H1 (cell line): ENCODE results near the gene ZNF592. TPM values are rescaled to one million over a fixed set of nuclear protein-coding genes. Genes with fewer than 3 reads are reported as not detected.

Experiments
- CTCF ChIA-PET: fragments of 300-600 bp; sonication (Branson Sonifier 250); formaldehyde crosslinking; loops from one replicate; lab custom pipeline; 2021; ENCODE audit not compliant: partially characterized antibody; lab: Charles Lee
- POLR2A ChIA-PET: fragments of 300-600 bp; sonication (Branson Sonifier 250); formaldehyde crosslinking; loops from one replicate; lab custom pipeline; 2021; ENCODE audit warnings: inconsistent platforms; ENCODE audit not compliant: partially characterized antibody; lab: Charles Lee
- DNase-seq, 2 experiments: peaks; one replicate each; pipeline versions ENCODE4 v3.0.0 to v3.0.0-alpha.2; 2010 to 2022; ENCODE audit warnings: low spot score in 2 of 2, low read depth in 1 of 2, mixed read lengths in 1 of 2
- FAIRE-seq: peaks from 2 replicates; lab custom pipeline; 2011; peaks lifted over from hg19 to GRCh38; lab: Jason Lieb, UNC
- H2AFZ ChIP-seq: 2 replicates; pipeline ENCODE4 v1.8.1; 2012; ENCODE audit warnings: low read length, inconsistent platforms
- H2AK5ac ChIP-seq: 2 replicates; pipeline ENCODE4 v1.6.1; 2013; ENCODE audit warnings: low read depth, low read length
- H2BK120ac ChIP-seq: replicated peaks from 2 replicates; pipeline ENCODE3; 2013; ENCODE audit warnings: low read depth, low read length, inconsistent platforms
- H2BK12ac ChIP-seq: 2 replicates; pipeline ENCODE4 v1.6.1; 2013; ENCODE audit warnings: low read depth, low read length
- H2BK15ac ChIP-seq: 2 replicates; pipeline ENCODE4 v1.6.1; 2013; ENCODE audit warnings: low read length
- H2BK20ac ChIP-seq: 2 replicates; pipeline ENCODE4 v1.6.1; 2013; ENCODE audit warnings: low read length
- H2BK5ac ChIP-seq: 2 replicates; pipeline ENCODE4 v1.6.1; 2013; ENCODE audit warnings: low read depth, low read length
- H3K14ac ChIP-seq: 2 replicates; pipeline ENCODE4 v1.6.1; 2013; ENCODE audit warnings: inconsistent platforms; ENCODE audit not compliant: insufficient read length
- H3K18ac ChIP-seq: 2 replicates; pipeline ENCODE4 v1.6.1; 2013; ENCODE audit warnings: low read length; ENCODE audit errors: extremely low read depth
- H3K23ac ChIP-seq: 2 replicates; pipeline ENCODE4 v1.6.1; 2013; ENCODE audit warnings: inconsistent platforms; ENCODE audit not compliant: insufficient read length
- H3K23me2 ChIP-seq: 2 replicates; pipeline ENCODE4 v1.6.1; 2013; ENCODE audit warnings: low read depth, low read length
- H3K27ac ChIP-seq: 2 replicates; pipeline ENCODE4 v1.6.1; 2011; ENCODE audit warnings: low read depth, low read length, inconsistent platforms
- H3K27me3 ChIP-seq, 4 experiments: replicated peaks in 1 of 4; 1 replicate in 1 of 4; 2 replicates in 3 of 4; pipeline versions ENCODE4 v1.6.1 to v1.8.1; 2011 to 2013; ENCODE audit warnings: low read length in 3 of 4, mild to moderate bottlenecking in 3 of 4, inconsistent platforms in 2 of 4, mixed read lengths in 2 of 4, moderate library complexity in 1 of 4; ENCODE audit not compliant: control insufficient read depth in 3 of 4, insufficient read depth in 3 of 4; ENCODE audit errors: extremely low read depth in 1 of 4
- H3K36me3 ChIP-seq, 4 experiments: 2 replicates each; pipeline versions ENCODE4 v1.6.1 to v1.8.1; 2011 to 2013; ENCODE audit warnings: mild to moderate bottlenecking in 4 of 4, low read length in 3 of 4, moderate library complexity in 2 of 4, control low read depth in 1 of 4, inconsistent platforms in 1 of 4; ENCODE audit not compliant: insufficient read depth in 4 of 4, control insufficient read depth in 2 of 4
- H3K4ac ChIP-seq: replicated peaks from 2 replicates; pipeline ENCODE3; 2013; ENCODE audit warnings: low read length, low read depth, mixed read lengths, inconsistent platforms; ENCODE audit not compliant: insufficient read length
- H3K4me1 ChIP-seq, 4 experiments: replicated peaks in 1 of 4; 1 replicate in 1 of 4; 2 replicates in 3 of 4; pipeline versions ENCODE4 v1.6.1 to v1.8.1; 2011 to 2013; ENCODE audit warnings: low read length in 3 of 4, inconsistent platforms in 2 of 4, mixed read lengths in 1 of 4; ENCODE audit not compliant: insufficient read depth in 4 of 4, control insufficient read depth in 3 of 4
- H3K4me2 ChIP-seq, 2 experiments: 2 replicates each; pipeline versions ENCODE4 v1.6.1 to v1.8.1; 2011 to 2013; ENCODE audit warnings: low read depth in 2 of 2, low read length in 2 of 2, control low read depth in 1 of 2, inconsistent platforms in 1 of 2, mild to moderate bottlenecking in 1 of 2; ENCODE audit not compliant: insufficient read depth in 1 of 2
- H3K4me3 ChIP-seq, 4 experiments: fragments of 200-600, 300-600 bp in 1 of 4; sonication (generic), shearing (Covaris generic), sonication (Bioruptor Twin) in 1 of 4; 2 replicates each; pipeline versions ENCODE4 v1.5.1 to v1.8.1; 2011 to 2016; ENCODE audit warnings: low read length in 4 of 4, low read depth in 3 of 4, control low read depth in 2 of 4, inconsistent platforms in 2 of 4, mild to moderate bottlenecking in 2 of 4, mixed read lengths in 1 of 4, moderate library complexity in 1 of 4; ENCODE audit not compliant: insufficient read depth in 2 of 4; ENCODE audit errors: extremely low read depth in 1 of 4
- H3K56ac ChIP-seq: replicated peaks from 2 replicates; pipeline ENCODE3; 2013; ENCODE audit warnings: low read depth, mild to moderate bottlenecking, mixed read lengths, low read length, inconsistent platforms; ENCODE audit not compliant: insufficient read length
- H3K79me1 ChIP-seq: 2 replicates; pipeline ENCODE4 v1.6.1; 2013; ENCODE audit warnings: low read depth, low read length, control low read depth
- H3K79me2 ChIP-seq, 2 experiments: 2 replicates each; pipeline versions ENCODE4 v1.6.1 to v1.8.1; 2012 to 2013; ENCODE audit warnings: low read length in 2 of 2, mild to moderate bottlenecking in 2 of 2, inconsistent platforms in 1 of 2; ENCODE audit not compliant: insufficient read depth in 2 of 2, control insufficient read depth in 1 of 2
- H3K9ac ChIP-seq, 4 experiments: replicated peaks in 1 of 4; 1 replicate in 1 of 4; 2 replicates in 3 of 4; pipeline versions ENCODE4 v1.6.1 to v1.8.1; 2011 to 2013; ENCODE audit warnings: low read depth in 3 of 4, low read length in 3 of 4, control low read depth in 2 of 4, mild to moderate bottlenecking in 2 of 4, moderate library complexity in 2 of 4, inconsistent platforms in 1 of 4; ENCODE audit errors: extremely low read depth in 1 of 4
- H3K9me3 ChIP-seq, 2 experiments: 2 replicates each; pipeline versions ENCODE4 v1.6.1 to v1.8.1; 2012 to 2013; ENCODE audit warnings: mild to moderate bottlenecking in 2 of 2, moderate library complexity in 2 of 2, control low read depth in 1 of 2, inconsistent platforms in 1 of 2, low read depth in 1 of 2, low read length in 1 of 2, mixed read lengths in 1 of 2; ENCODE audit not compliant: insufficient read depth in 2 of 2
- H4K20me1 ChIP-seq, 2 experiments: replicated peaks in 1 of 2; 2 replicates each; pipeline versions ENCODE3 to v1.8.1; 2011 to 2013; ENCODE audit warnings: inconsistent platforms in 2 of 2, low read length in 2 of 2, mild to moderate bottlenecking in 1 of 2; ENCODE audit not compliant: insufficient read depth in 2 of 2, control insufficient read depth in 1 of 2
- H4K5ac ChIP-seq: 2 replicates; pipeline ENCODE4 v1.6.1; 2013; ENCODE audit warnings: low read length, low read depth, mixed read lengths, inconsistent platforms; ENCODE audit not compliant: insufficient read length
- H4K8ac ChIP-seq: 2 replicates; pipeline ENCODE4 v1.8.0; 2013; ENCODE audit warnings: mild to moderate bottlenecking, moderate library complexity, low read length, inconsistent platforms; ENCODE audit not compliant: insufficient read depth; ENCODE audit errors: extremely low read depth
- H4K91ac ChIP-seq: replicated peaks from 2 replicates; pipeline ENCODE3; 2013; ENCODE audit warnings: low read length, mixed read lengths, inconsistent platforms; ENCODE audit not compliant: insufficient read length
- BACH1 ChIP-seq: IDR thresholded peaks from 2 replicates; pipeline ENCODE4 v1.6.1; 2012; ENCODE audit warnings: low read length, improper control_type of control experiment
- E2F6 ChIP-seq: IDR thresholded peaks from 2 replicates; pipeline ENCODE4 v1.6.1; 2012; ENCODE audit warnings: inconsistent platforms
- NRF1 ChIP-seq: IDR thresholded peaks from 2 replicates; pipeline ENCODE4 v1.6.1; 2011; ENCODE audit warnings: mild to moderate bottlenecking, low read depth, low read length, improper control_type of control experiment
- SIRT6 ChIP-seq: IDR thresholded peaks from one replicate; pipeline ENCODE4 v1.7.1; 2012; ENCODE audit warnings: low read length, inconsistent platforms
- SIX5 ChIP-seq: IDR thresholded peaks from 2 replicates; pipeline ENCODE4 v1.6.1; 2011; ENCODE audit warnings: mild to moderate bottlenecking, low read depth, low read length
- WGBS, 2 experiments: shearing (Covaris generic) in 1 of 2; methylation state at CpG; one replicate each; pipeline versions ENCODE4 v1.1.6 to v1.1.7; 2013 to 2015; ENCODE audit warnings: low lambda C conversion rate in 2 of 2, mixed read lengths in 2 of 2, inconsistent platforms in 1 of 2, low coverage in 1 of 2, missing lambda C conversion rate in 1 of 2; ENCODE audit not compliant: insufficient replicate concordance in 2 of 2, insufficient coverage in 1 of 2, insufficient read length in 1 of 2; ENCODE audit errors: extremely low coverage in 1 of 2, missing lambda C conversion rate in 1 of 2; 5-methylcytosine and 5-hydroxymethylcytosine counted together
- polyA plus RNA-seq, 7 experiments: library from polyadenylated mRNA; depleted of rRNA in 3 of 7; stranded (reverse) in 5 of 7; unstranded in 2 of 7; fragments of >200 nt in 5 of 7; fragments of 200-250 nt in 2 of 7; gene quantifications; 1 replicate in 5 of 7; 2 replicates in 1 of 7; 4 replicates in 1 of 7; pipeline versions ENCODE4 v1.2.1 to v1.2.3, GENCODE V29; 2011 to 2013; ENCODE audit warnings: missing spikeins in 2 of 7, mixed read lengths in 2 of 7
- total RNA-seq: library from RNA; stranded (reverse); fragmentation: NEBNext Ultra II Directional; extraction: Animal tissue kit (Norgen Biotek cat#: 25700); gene quantifications from 2 replicates; pipeline ENCODE4 v1.2.1, GENCODE V29; 2021

The ZNF592 gene
- total and polyA plus RNA-seq, 2 of the 8 experiments (the other 6 are each of a cell fraction or from before 2014, with no cell fraction given): 14.2 to 33.0 TPM

GRCh38 chr15:84829428-84829827 lies 81.0 kb downstream of the ZNF592 start:
- Histone ChIP-seq H3K27ac (no peak overlapping the region), H3K14ac (no peak overlapping the region), H3K27me3 (no peaks in the 10 kb centered on the region), H3K4me3 (no peak overlapping the region), H2BK120ac (no peak overlapping the region), H4K5ac (no peak overlapping the region), H3K79me1 (no peaks in the 10 kb centered on the region), H2AFZ (no peak overlapping the region), H4K91ac (no peak overlapping the region), H3K79me2 (no peaks in the 10 kb centered on the region), H2BK20ac (no peak overlapping the region), H3K4ac (no peak overlapping the region), H4K8ac (no peak overlapping the region), H3K4me2 (no peak overlapping the region), H3K23ac (no peak overlapping the region), H3K56ac (no peak overlapping the region), H2BK12ac (no peak overlapping the region), H3K9ac (no peak overlapping the region), H3K23me2 (no peaks in the 10 kb centered on the region), H2AK5ac (no peak overlapping the region), H3K9me3 (no peaks in the 10 kb centered on the region), H4K20me1 (peaks cover 0 to 1% of the 10 kb centered on the region in 2 experiments), H3K36me3 (peaks cover 0 to 5% (median 1%) of the 10 kb centered on the region in 4 experiments; a peak in 1 of 8 replicates), H2BK15ac (no peak overlapping the region), H2BK5ac (no peak overlapping the region), H3K18ac (no peak overlapping the region), H3K4me1 (peaks cover 0 to 7% (median 2%) of the 10 kb centered on the region in 4 experiments; a peak in 2 of 7 replicates)
- DNase-seq (no peak), FAIRE-seq (no peak)
- ChIA-PET CTCF (interaction anchor here (0.7 to 9.2 kb wide), 6 partner anchors 9 to 123 kb away, joined by 3 to 89 read pairs (median 4); partner anchors contain the start of gene ALPK3), POLR2A (interaction anchor here (1.0 to 1.6 kb wide), 3 partner anchors 9 to 43 kb away, joined by 3 to 5 read pairs (median 4); partner anchors contain the start of gene ALPK3)
- 96% methylated on average over 8 of the region's 8 CpGs; no CpG with 5 or more reads in 1 of the 2 experiments for WGBS, 2 experiments
- TF ChIP-seq E2F6: no peak
- TF ChIP-seq SIX5: no peak
- no peak for TF ChIP-seq SIRT6
- no peak for TF ChIP-seq NRF1
- no peak for TF ChIP-seq BACH1
